ENCODE data around the gene PBRM1.

DNA sequence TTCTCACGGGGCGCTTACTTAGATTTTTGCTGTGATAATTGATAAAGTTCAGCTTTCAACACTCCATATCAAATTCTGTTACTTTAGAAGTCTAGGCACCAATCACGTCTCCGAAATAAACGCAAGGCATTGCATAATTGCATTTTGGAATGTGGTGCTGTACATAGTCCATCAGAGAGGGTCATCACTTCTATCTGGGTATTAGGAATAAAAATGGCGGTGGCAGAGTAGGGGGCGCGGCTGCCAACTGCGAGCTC lies 149.7 kb downstream of the PBRM1 start:
- no peak for TF ChIP-seq POLR2A (IDR thresholded peaks at IDR 0.05)
- TF ChIP-seq, protein P1, sequence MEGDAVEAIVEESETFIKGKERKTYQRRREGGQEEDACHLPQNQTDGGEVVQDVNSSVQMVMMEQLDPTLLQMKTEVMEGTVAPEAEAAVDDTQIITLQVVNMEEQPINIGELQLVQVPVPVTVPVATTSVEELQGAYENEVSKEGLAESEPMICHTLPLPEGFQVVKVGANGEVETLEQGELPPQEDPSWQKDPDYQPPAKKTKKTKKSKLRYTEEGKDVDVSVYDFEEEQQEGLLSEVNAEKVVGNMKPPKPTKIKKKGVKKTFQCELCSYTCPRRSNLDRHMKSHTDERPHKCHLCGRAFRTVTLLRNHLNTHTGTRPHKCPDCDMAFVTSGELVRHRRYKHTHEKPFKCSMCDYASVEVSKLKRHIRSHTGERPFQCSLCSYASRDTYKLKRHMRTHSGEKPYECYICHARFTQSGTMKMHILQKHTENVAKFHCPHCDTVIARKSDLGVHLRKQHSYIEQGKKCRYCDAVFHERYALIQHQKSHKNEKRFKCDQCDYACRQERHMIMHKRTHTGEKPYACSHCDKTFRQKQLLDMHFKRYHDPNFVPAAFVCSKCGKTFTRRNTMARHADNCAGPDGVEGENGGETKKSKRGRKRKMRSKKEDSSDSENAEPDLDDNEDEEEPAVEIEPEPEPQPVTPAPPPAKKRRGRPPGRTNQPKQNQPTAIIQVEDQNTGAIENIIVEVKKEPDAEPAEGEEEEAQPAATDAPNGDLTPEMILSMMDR (IDR thresholded peaks at IDR 0.05): no peak

All from stomach (tissue), 4 donors.